Measurements from ENCODE around the gene CCDC51.

DNA sequence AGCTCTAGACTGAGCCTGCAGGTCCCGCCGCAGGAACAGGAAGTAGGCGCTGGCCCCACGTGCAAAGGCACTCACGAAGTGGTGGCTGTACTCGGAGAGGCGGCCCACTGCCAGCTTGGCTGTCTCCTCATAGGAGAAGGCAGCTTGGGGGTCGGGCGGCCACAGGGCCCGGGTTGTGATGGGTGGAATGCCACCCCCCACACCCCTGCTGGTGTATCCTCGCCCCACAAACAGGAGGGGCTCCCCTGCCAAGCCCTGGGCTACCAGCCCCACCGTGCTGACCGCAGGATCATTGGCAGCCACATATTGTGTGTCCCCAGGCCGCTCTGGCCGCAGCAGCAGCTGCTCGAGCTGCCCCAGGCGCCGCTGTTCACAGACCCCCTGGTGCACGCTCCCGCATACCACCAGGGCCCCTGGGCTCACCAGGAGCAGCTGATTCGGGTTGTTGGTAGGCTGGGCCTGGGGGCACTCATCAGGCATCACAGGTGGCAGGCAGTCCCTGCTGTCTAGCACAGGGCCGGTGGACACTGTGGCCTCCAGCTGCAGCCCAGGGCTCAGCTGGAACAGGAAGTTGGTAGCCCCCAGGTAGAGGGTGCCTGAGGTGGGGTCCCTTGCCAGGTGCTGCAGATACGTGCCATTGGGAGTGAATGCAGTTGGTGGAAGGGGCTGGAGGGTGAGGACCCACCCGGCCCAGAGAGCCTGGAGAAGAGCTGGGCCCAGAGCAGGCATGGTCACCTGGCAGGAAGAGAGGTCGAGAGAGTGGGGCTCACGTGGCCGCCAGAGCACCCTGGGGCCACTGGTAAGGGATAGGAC lies 15.8 kb downstream of the CCDC51 start:
- TF ChIP-seq, protein P1, sequence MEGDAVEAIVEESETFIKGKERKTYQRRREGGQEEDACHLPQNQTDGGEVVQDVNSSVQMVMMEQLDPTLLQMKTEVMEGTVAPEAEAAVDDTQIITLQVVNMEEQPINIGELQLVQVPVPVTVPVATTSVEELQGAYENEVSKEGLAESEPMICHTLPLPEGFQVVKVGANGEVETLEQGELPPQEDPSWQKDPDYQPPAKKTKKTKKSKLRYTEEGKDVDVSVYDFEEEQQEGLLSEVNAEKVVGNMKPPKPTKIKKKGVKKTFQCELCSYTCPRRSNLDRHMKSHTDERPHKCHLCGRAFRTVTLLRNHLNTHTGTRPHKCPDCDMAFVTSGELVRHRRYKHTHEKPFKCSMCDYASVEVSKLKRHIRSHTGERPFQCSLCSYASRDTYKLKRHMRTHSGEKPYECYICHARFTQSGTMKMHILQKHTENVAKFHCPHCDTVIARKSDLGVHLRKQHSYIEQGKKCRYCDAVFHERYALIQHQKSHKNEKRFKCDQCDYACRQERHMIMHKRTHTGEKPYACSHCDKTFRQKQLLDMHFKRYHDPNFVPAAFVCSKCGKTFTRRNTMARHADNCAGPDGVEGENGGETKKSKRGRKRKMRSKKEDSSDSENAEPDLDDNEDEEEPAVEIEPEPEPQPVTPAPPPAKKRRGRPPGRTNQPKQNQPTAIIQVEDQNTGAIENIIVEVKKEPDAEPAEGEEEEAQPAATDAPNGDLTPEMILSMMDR (IDR thresholded peaks at IDR 0.05), result no peak
- no peak for TF ChIP-seq POLR2A (IDR thresholded peaks at IDR 0.05)

Measured in tibial nerve (tissue), 3 donors.